Activated T-cell treated with anti-CD3 and anti-CD28 coated beads, Interleukin-2, amount 50 U/mL, for 48 hours (primary cell): ENCODE measurements around the gene PPP3CA.

Experiments
- DNase-seq, 2 experiments: peaks; one replicate each; pipeline ENCODE4 v3.0.0-alpha.2; 2020

PPP3CA gene

GRCh38 chr4:100985576-100985975, 361.8 kb downstream of the PPP3CA start:
- DNase-seq: no peak

- no peak for DNase-seq
Observed at GRCh38 chr4:100984901-100985300, 362.4 kb downstream of the PPP3CA start.

DNA sequence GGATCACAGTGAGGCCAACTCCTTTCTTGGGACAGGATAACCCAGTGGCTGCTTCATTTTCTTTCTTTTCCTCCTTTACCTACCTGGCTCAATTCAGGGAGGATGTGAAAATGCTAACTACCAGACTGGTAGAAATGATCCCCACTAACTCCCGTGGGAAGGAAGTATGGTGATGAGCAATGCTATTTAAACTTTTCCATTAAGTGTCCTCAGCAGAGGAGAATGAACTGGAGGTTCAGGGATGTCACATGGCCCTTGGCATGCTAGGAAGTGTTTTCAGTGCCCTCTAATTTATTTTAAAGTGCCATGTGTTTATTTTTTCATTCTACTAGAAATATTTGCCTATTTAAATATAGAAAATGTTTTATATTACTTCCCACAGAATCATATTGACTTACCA, 363.9 kb downstream of the PPP3CA start:
- no peak for DNase-seq

DNA sequence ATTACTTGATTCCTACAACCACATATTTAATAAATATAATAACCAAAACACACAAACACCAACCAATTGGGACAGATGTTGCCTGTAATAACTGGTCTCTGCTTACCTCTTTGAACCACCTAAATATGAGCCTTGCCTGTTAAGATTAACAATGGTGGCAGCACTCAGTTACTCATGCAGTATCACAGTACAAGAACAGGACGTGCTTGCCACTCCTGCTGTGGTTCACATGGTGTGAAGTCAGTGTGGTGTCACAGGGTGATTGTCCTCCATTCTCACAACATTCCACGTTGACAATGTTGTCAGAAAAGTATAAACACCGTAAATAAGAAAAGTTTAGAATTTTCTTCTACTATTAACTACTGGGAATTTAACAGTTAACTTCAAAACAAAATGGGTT, 365.0 kb downstream of the PPP3CA start:
- no peak for DNase-seq

- no peak for DNase-seq
Observed at GRCh38 chr4:100981447-100982204, 365.7 kb downstream of the PPP3CA start.

GRCh38 chr4:100979736-100980135, 367.6 kb downstream of the PPP3CA start:
- DNase-seq: no peak

DNA sequence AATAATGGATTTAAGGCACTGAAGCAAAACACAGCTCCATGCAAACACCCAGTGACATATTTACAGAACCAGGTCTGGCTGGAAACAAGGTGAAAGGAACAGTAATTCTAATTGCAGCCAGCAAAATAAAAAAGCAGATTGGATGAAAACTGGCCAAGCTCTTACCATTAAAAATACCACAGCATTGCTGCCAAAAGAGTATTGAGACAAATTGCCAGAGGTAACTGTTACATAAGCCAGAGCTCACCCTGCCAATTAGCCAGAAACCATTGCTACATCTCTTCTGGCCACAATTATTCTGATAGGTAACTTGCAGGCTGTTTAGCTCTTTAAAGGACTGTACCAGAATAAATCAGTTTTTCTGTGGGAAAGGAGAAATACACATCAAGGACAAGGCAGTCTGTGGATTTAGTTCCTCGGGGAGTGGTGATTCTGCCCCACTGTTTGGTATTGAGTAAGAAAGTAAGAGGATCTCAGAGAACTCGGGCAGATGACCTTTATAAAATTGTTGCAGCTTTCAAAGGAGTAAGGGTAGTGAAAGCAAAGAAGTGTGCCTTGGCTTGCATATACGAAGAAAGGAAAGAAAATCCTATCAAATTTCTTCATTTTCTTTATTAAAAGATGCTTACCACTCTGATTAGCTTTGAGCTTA, 369.5 kb downstream of the PPP3CA start:
- no peak for DNase-seq

DNA sequence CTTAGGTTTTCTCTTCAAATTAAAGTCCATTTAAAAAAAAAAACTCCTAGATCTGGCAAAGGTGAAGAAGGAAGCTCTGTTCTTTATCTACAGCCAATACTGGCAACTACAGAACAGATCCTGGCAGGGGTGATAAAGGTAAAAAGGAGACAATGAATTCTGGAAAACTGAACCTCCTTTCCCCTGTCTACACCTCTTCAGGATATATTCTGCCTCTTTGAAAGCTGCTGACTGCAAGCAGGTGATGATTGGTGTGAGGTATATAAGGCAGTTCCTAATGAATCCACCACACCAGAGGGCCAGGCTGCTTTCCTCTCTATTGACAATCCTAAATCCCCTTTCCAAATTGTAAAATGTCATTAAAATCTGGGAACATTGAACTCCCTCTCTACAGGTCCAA, 370.1 kb downstream of the PPP3CA start:
- no peak for DNase-seq
